Neural cell (in vitro differentiated cells): Measurements from ENCODE around the gene ROR1.

Source experiments
- CTCF ChIP-seq: fragments of 450-650 bp; IDR thresholded peaks from 2 replicates; pipeline ENCODE4 v1.5.1; 2014; ENCODE audit warnings: antibody characterized with exemption, mild to moderate bottlenecking, moderate library complexity; ENCODE audit not compliant: poor library complexity, severe bottlenecking
- MXI1 ChIP-seq: fragments of 450-650 bp; conservative IDR thresholded peaks from 2 replicates; pipeline ENCODE4 v1.6.1; 2014; ENCODE audit warnings: antibody characterized with exemption, mild to moderate bottlenecking; ENCODE audit not compliant: poor library complexity, severe bottlenecking
- RAD21 ChIP-seq: fragments of 450-650 bp; conservative IDR thresholded peaks from 2 replicates; pipeline ENCODE4 v1.6.1; 2014; ENCODE audit warnings: antibody characterized with exemption, mild to moderate bottlenecking, moderate library complexity
- REST ChIP-seq: IDR thresholded peaks from 2 replicates; pipeline ENCODE4 v1.6.1; 2012; ENCODE audit warnings: borderline replicate concordance
- TAF1 ChIP-seq: IDR thresholded peaks from 2 replicates; pipeline ENCODE4 v1.6.1; 2012; ENCODE audit warnings: low read depth

- TF ChIP-seq CTCF (no peak), REST (no peak), TAF1 (no peak), MXI1 (no peak), RAD21 (no peak)
Measured at GRCh38 chr1:64055310-64055709, 281.5 kb downstream of the ROR1 start.
